K562 (cell line): ENCODE results near the gene MYMX. TPM values are rescaled to one million over a fixed set of nuclear protein-coding genes. Genes with fewer than 3 reads are reported as not detected.

Experiments used
- ATAC-seq: fragments of 200-7000 bp; cut with Tn5 transposase; 3 replicates; pipeline ENCODE4 v1.9.1; 2020; ENCODE audit warnings: moderate library complexity
- BruUV-seq: library from RNA; stranded (reverse); fragments of 400-500 nt; replicated peaks from 2 replicates; lab custom pipeline; 2021; lab: Mats Ljungman, UMichigan
- CTCF ChIA-PET: fragments of 300-600 bp; formaldehyde crosslinking; extraction: SDS; loops from one replicate; lab custom pipeline; 2021; ENCODE audit warnings: low intra/inter-chr PET ratio; lab: Yijun Ruan, JAX
- POLR2A ChIA-PET: fragments of 300-600, 350-650 bp; sonication (Branson Sonifier 250); formaldehyde crosslinking; extraction: SDS; loops from one replicate; lab custom pipeline; 2021; ENCODE audit warnings: antibody characterized with exemption, inconsistent platforms; lab: Yijun Ruan, JAX
- DNase-seq, 4 experiments: peaks; one replicate each; pipeline versions ENCODE4 v3.0.0 to v3.0.0-alpha.2; 2011 to 2018; ENCODE audit warnings: low spot score in 3 of 4, mixed read lengths in 3 of 4; ENCODE audit errors: extremely low read depth in 1 of 4
- FAIRE-seq: peaks from 2 replicates; lab custom pipeline; 2011; peaks lifted over from hg19 to GRCh38; lab: Jason Lieb, UNC
- H2AFZ ChIP-seq: 2 replicates; pipeline ENCODE4 v1.6.0; 2011; ENCODE audit warnings: low read depth, low read length, control low read depth, inconsistent platforms
- H3K27ac ChIP-seq: fragments of 200-600 bp; 3 replicates; pipeline ENCODE4 v1.8.0; 2011; ENCODE audit warnings: low read depth, mild to moderate bottlenecking, control low read depth, inconsistent platforms, low read length, moderate library complexity, mixed read lengths; ENCODE audit errors: extremely low read depth
- H3K27me3 ChIP-seq, 2 experiments: fragments of 300-600 bp in 1 of 2; 2 replicates in 1 of 2; 3 replicates in 1 of 2; pipeline versions ENCODE4 v1.6.0 to v1.8.0; 2011; ENCODE audit warnings: inconsistent platforms in 2 of 2, low read length in 2 of 2, mild to moderate bottlenecking in 1 of 2, mixed read lengths in 1 of 2, moderate library complexity in 1 of 2; ENCODE audit not compliant: control insufficient read depth in 2 of 2, insufficient read depth in 2 of 2
- H3K36me3 ChIP-seq: fragments of 300-600 bp; 3 replicates; pipeline ENCODE4 v1.8.0; 2011; ENCODE audit warnings: mild to moderate bottlenecking, low read length, inconsistent platforms; ENCODE audit not compliant: control insufficient read depth, insufficient read depth
- H3K4me1 ChIP-seq, 2 experiments: fragments of 200-600 bp in 1 of 2; replicated peaks in 1 of 2; 2 replicates in 1 of 2; 3 replicates in 1 of 2; pipeline versions ENCODE4 v1.5.1 to v1.8.0; 2011; ENCODE audit warnings: inconsistent platforms in 2 of 2, low read length in 2 of 2, mild to moderate bottlenecking in 1 of 2, mixed read lengths in 1 of 2, moderate library complexity in 1 of 2; ENCODE audit not compliant: control insufficient read depth in 2 of 2, insufficient read depth in 2 of 2
- H3K4me2 ChIP-seq: 2 replicates; pipeline ENCODE4 v1.6.1; 2011; ENCODE audit warnings: low read length, control low read depth, inconsistent platforms, mixed read lengths; ENCODE audit not compliant: insufficient read depth
- H3K4me3 ChIP-seq: fragments of 200-600 bp; sonication (generic), shearing (Covaris generic); 2 replicates; pipeline ENCODE4 v1.5.1; 2016; ENCODE audit warnings: control low read depth, inconsistent platforms
- H3K79me2 ChIP-seq: fragments of 200-600 bp; 3 replicates; pipeline ENCODE4 v1.8.0; 2011; ENCODE audit warnings: low read length, inconsistent platforms; ENCODE audit not compliant: control insufficient read depth, insufficient read depth
- H3K9ac ChIP-seq, 2 experiments: 2 replicates each; pipeline versions ENCODE4 v1.6.0 to v1.6.1; 2011; ENCODE audit warnings: low read depth in 2 of 2, low read length in 2 of 2, control low read depth in 1 of 2, inconsistent platforms in 1 of 2, mild to moderate bottlenecking in 1 of 2, mixed read lengths in 1 of 2; ENCODE audit not compliant: insufficient read depth in 1 of 2
- H3K9me1 ChIP-seq: one replicate; pipeline ENCODE4 v1.6.0; 2011; ENCODE audit warnings: inconsistent platforms, mild to moderate bottlenecking, low read length, moderate library complexity; ENCODE audit not compliant: control insufficient read depth, insufficient read depth
- H3K9me3 ChIP-seq: replicated peaks from 2 replicates; pipeline ENCODE4 v1.5.1; 2011; ENCODE audit warnings: low read depth, low read length, inconsistent platforms; ENCODE audit not compliant: control insufficient read depth, insufficient read depth
- H4K20me1 ChIP-seq: replicated peaks from 2 replicates; pipeline ENCODE4 v1.6.1; 2011; ENCODE audit warnings: low read length, inconsistent platforms, mixed read lengths; ENCODE audit not compliant: control insufficient read depth, insufficient read depth
- KDM5B ChIP-seq: fragments of 200-600 bp; sonication (generic); IDR thresholded peaks from 2 replicates; pipeline ENCODE4 v1.6.1; 2012; ENCODE audit warnings: low read depth, mild to moderate bottlenecking, moderate library complexity, low read length, control low read depth, inconsistent platforms; ENCODE audit not compliant: insufficient replicate concordance
- MCM2 ChIP-seq: fragments of 450-650 bp; IDR thresholded peaks from 2 replicates; pipeline ENCODE4 v1.6.1; 2017; ENCODE audit warnings: low read depth, mild to moderate bottlenecking
- RNF2 ChIP-seq: sonication (generic); IDR thresholded peaks from 2 replicates; pipeline ENCODE4 v1.6.1; 2016
- SPI1 ChIP-seq: IDR thresholded peaks from 2 replicates; pipeline ENCODE4 v1.6.1; 2011; ENCODE audit warnings: low read depth, low read length, control low read depth, borderline replicate concordance
- SRSF9 ChIP-seq: fragments of 200-400 bp; formaldehyde crosslinking; IDR thresholded peaks from 2 replicates; pipeline ENCODE4 v1.6.1; 2017; ENCODE audit warnings: low read depth, low read length, borderline replicate concordance
- ZBED1 ChIP-seq: IDR thresholded peaks from 2 replicates; pipeline ENCODE4 v1.6.1; 2014
- ZNF316 ChIP-seq: fragments of 450-650 bp; IDR thresholded peaks from 2 replicates; pipeline ENCODE4 v1.6.1; 2016
- ZNF518B ChIP-seq: fragments of 250-450 bp; sonication (Bioruptor Pico); IDR thresholded peaks from 2 replicates; pipeline ENCODE4 v1.5.0; 2021; ENCODE audit warnings: mild to moderate bottlenecking, moderate library complexity
- WGBS: fragments of 100-300 bp; shearing (Covaris generic); methylation state at CpG from one replicate; pipeline ENCODE4 v1.1.6; 2016; ENCODE audit warnings: low coverage, mixed read lengths; ENCODE audit not compliant: insufficient coverage; ENCODE audit errors: missing lambda C conversion rate; 5-methylcytosine and 5-hydroxymethylcytosine counted together
- in situ Hi-C: fragments of 300-500 bp; cut with MboI; formaldehyde crosslinking; loops from 4 replicates; pipeline ENCODE4 v1.15.0; 2018; ENCODE audit warnings: inconsistent platforms, mixed read lengths
- intact Hi-C: fragments of 100-400 bp; cut with micrococcal nuclease; formaldehyde crosslinking; loops from 2 replicates; pipeline ENCODE4 v1.14.2; 2022
- polyA plus RNA-seq, 8 experiments: library from polyadenylated mRNA; depleted of rRNA in 4 of 8; stranded (reverse) in 5 of 8; unstranded in 3 of 8; fragments of >200 nt; fragmentation: Nextera tagmentation in 2 of 8; fragmentation: Illumina TruSeq in 1 of 8; extraction: Ambion mirVana in 2 of 8; extraction: Trizol in 1 of 8; gene quantifications; 2 replicates each; pipeline versions ENCODE4 v1.2.1 to v1.2.3, GENCODE V29; 2011 to 2014; ENCODE audit warnings: inconsistent platforms in 1 of 8, missing spikeins in 1 of 8
- total RNA-seq, 7 experiments: library from RNA; depleted of rRNA in 6 of 7; stranded (reverse); fragments of >200 nt in 6 of 7; fragmentation: Illumina TruSeq in 2 of 7; extraction: Trizol in 2 of 7; gene quantifications; 2 replicates each; pipeline versions ENCODE4 v1.2.1 to v1.2.3, GENCODE V29; 2011 to 2021; ENCODE audit warnings: low replicate concordance in 1 of 7

The MYMX gene
- total and polyA plus RNA-seq, 9 of the 15 experiments (the other 6 are each of a cell fraction or from before 2014, with no cell fraction given): 0.12 TPM; not detected in 8

- Histone ChIP-seq H2AFZ (peak overlapping the region; percentile 73), H3K9me3 (no peaks in the 10 kb centered on the region), H4K20me1 (no peaks in the 10 kb centered on the region), H3K36me3 (no peaks in the 10 kb centered on the region), H3K9me1 (no peaks in the 10 kb centered on the region), H3K27ac (peak overlapping the region; percentile 2; the same call in 1 of the 3 replicates), H3K4me3 (no peak overlapping the region), H3K4me2 (no peak overlapping the region), H3K79me2 (no peaks in the 10 kb centered on the region), H3K9ac (peak overlapping the region in 1 of 2 experiments; percentile 46; a peak in 2 of 4 replicates), H3K4me1 (peaks cover 34 to 47% of the 10 kb centered on the region in 2 experiments), H3K27me3 (no peaks in the 10 kb centered on the region)
- WGBS: 78% methylated on average over 11 of the region's 11 CpGs
- DNase-seq: no peak
- in situ Hi-C loops (no loop called here), intact Hi-C loops (no loop called here)
- no peak for FAIRE-seq
- ChIA-PET CTCF (no interaction called here), POLR2A (interaction anchor here (0.8 to 3.0 kb wide), 5 partner anchors 11 to 44 kb away, joined by 3 to 23 read pairs (median 11); partner anchors contain the start of gene HSP90AB1)
- no peak for ATAC-seq
- no TSS peak for BruUV-seq
- TF ChIP-seq ZNF518B (no peak), KDM5B (no peak), SRSF9 (no peak), ZBED1 (no peak), RNF2 (no peak), SPI1 (peak; percentile 78; the same call in 1 of the 2 replicates), ZNF316 (no peak), MCM2 (no peak)
These were observed 13.6 kb upstream of the MYMX start for GRCh38 chr6:44202972-44203750.
